Testis (tissue), 3 donors: Measurements from ENCODE around the gene SBK1. TPM values are rescaled to one million over a fixed set of nuclear protein-coding genes. Genes with fewer than 3 reads are reported as not detected.

Source experiments
- DNase-seq: peaks from one replicate; pipeline ENCODE4 v3.0.0-alpha.2; 2019
- H3K27ac ChIP-seq, 2 donors: fragments of 200-600 bp; sonication (generic); one replicate each; pipeline ENCODE4 v1.5.1; 2019
- H3K27me3 ChIP-seq: fragments of 200-600 bp; sonication (generic); one replicate; pipeline ENCODE4 v1.5.1; 2019
- H3K36me3 ChIP-seq: fragments of 200-600 bp; sonication (generic); one replicate; pipeline ENCODE4 v1.5.1; 2017; ENCODE audit warnings: low read depth; ENCODE audit errors: missing control alignments
- H3K4me1 ChIP-seq: fragments of 200-600 bp; sonication (generic); one replicate; pipeline ENCODE4 v1.5.1; 2019
- H3K4me3 ChIP-seq, 2 donors: fragments of 200-600 bp; sonication (generic); one replicate each; pipeline ENCODE4 v1.5.1; 2017 to 2019
- H3K9me3 ChIP-seq: fragments of 200-600 bp; sonication (generic); one replicate; pipeline ENCODE4 v1.5.1; 2017
- CTCF ChIP-seq, 3 experiments: fragments of 450-650 bp in 2 of 3; fragments of 200-600 bp in 1 of 3; sonication (generic) in 1 of 3; IDR thresholded peaks; one replicate each; pipeline ENCODE4 v1.5.1; 2016 to 2019; ENCODE audit warnings: antibody characterized with exemption in 3 of 3, mild to moderate bottlenecking in 2 of 3, moderate library complexity in 1 of 3
- POLR2A ChIP-seq: fragments of 450-650 bp; IDR thresholded peaks from one replicate; pipeline ENCODE4 v1.6.1; 2017; ENCODE audit warnings: antibody characterized with exemption, mild to moderate bottlenecking, moderate library complexity
- WGBS, 2 donors: methylation state at CpG; one replicate each; pipeline ENCODE4 v1.1.5; 2018; 5-methylcytosine and 5-hydroxymethylcytosine counted together
- intact Hi-C: fragments of 100-400 bp; cut with DNase I; formaldehyde crosslinking; loops from one replicate; pipeline ENCODE4 v1.15.1; 2023; ENCODE audit warnings: low total_unique reads
- polyA plus RNA-seq: library from polyadenylated mRNA; stranded (reverse); fragments of 350-450 nt; fragmentation: Illumina TruSeq; extraction: RNeasy Lipid Tissue Mini Kit (QIAGEN cat#74804); gene quantifications from one replicate; pipeline ENCODE4 v1.2.3, GENCODE V29; 2014; ENCODE audit warnings: low read depth, low replicate concordance; ENCODE audit not compliant: insufficient read depth
- total RNA-seq, 2 donors: library from RNA; depleted of rRNA; stranded (reverse); fragments of >200 nt; gene quantifications; one replicate each; pipeline ENCODE4 v1.2.3, GENCODE V29; 2016

Gene SBK1
- total and polyA plus RNA-seq, 3 donors from 2014 or later: 4.1 to 8.1 (median 4.6) TPM

- no peaks in the 10 kb centered on the region for H3K27me3 ChIP-seq
- DNase-seq: no peak
- WGBS, 2 donors: 78% methylated on average over 14 of the region's 14 CpGs; no CpG with 5 or more reads in 1 of the 2 donors
- H3K4me3 ChIP-seq: no peak overlapping the region
- H3K4me1 ChIP-seq: peaks cover 4% of the 10 kb centered on the region
- H3K9me3 ChIP-seq: no peaks in the 10 kb centered on the region
- no peak for TF ChIP-seq CTCF (IDR thresholded peaks at IDR 0.05)
- TF ChIP-seq POLR2A: no peak
- H3K36me3 ChIP-seq: no peaks in the 10 kb centered on the region
- intact Hi-C loops: no loop called here
- H3K27ac ChIP-seq: no peak overlapping the region
These were observed 19.6 kb downstream of the SBK1 start for GRCh38 chr16:28311913-28312312.

- no peak for DNase-seq
- 79 to 89% methylated on average over 5 to 10 of the region's 10 CpGs for WGBS, 2 donors
- intact Hi-C loops: no loop called here
- Histone ChIP-seq H3K4me1 (peaks cover 4% of the 10 kb centered on the region), H3K27me3 (no peaks in the 10 kb centered on the region), H3K36me3 (no peaks in the 10 kb centered on the region), H3K4me3 (no peak overlapping the region), H3K27ac (no peak overlapping the region), H3K9me3 (no peaks in the 10 kb centered on the region)
- TF ChIP-seq CTCF (IDR thresholded peaks at IDR 0.05) (no peak), POLR2A (no peak)
These were observed 20.0 kb downstream of the SBK1 start for GRCh38 chr16:28312327-28312726.

- intact Hi-C loops: no loop called here
- no peak overlapping the region for H3K27ac ChIP-seq
- no peaks in the 10 kb centered on the region for H3K27me3 ChIP-seq
- no peak for DNase-seq
- H3K36me3 ChIP-seq: no peaks in the 10 kb centered on the region
- H3K9me3 ChIP-seq: no peaks in the 10 kb centered on the region
- H3K4me1 ChIP-seq: peaks cover 4% of the 10 kb centered on the region
- WGBS, 2 donors: 36 to 47% methylated on average over 8 to 9 of the region's 11 CpGs
- H3K4me3 ChIP-seq: no peak overlapping the region
- no peak for TF ChIP-seq CTCF (IDR thresholded peaks at IDR 0.05)
- no peak for TF ChIP-seq POLR2A
These were observed 21.3 kb downstream of the SBK1 start for GRCh38 chr16:28313587-28313986.

- H3K4me1 ChIP-seq: peaks cover 4% of the 10 kb centered on the region
- no peaks in the 10 kb centered on the region for H3K9me3 ChIP-seq
- DNase-seq: no peak
- H3K4me3 ChIP-seq: no peak overlapping the region
- no peaks in the 10 kb centered on the region for H3K27me3 ChIP-seq
- no peak for TF ChIP-seq POLR2A
- no peak for TF ChIP-seq CTCF (IDR thresholded peaks at IDR 0.05)
- no peaks in the 10 kb centered on the region for H3K36me3 ChIP-seq
- 86 to 93% methylated on average over 5 to 6 of the region's 6 CpGs for WGBS, 2 donors
- intact Hi-C loops: loop anchor here (5.0 kb wide), 1 partner anchor 39 kb away; no protein-coding TSS in a partner anchor
- H3K27ac ChIP-seq: no peak overlapping the region
These were observed 23.7 kb downstream of the SBK1 start for GRCh38 chr16:28316054-28316453.
